ENCODE data around the gene CBARP.
"Not testable (repeated sequence)": the region's sequence is repeated elsewhere in the genome, so short reads cannot be mapped to it uniquely, and the experiment has no call there.

Gene CBARP

GRCh38 chr19:1205114-1206099, 32.4 kb downstream of the CBARP start, which contains the start of gene STK11:
Gene STK11 (plus strand): TSS chr19:1205778. CDS start chr19:1206914, 1,136 bp downstream.
- peak within 1 kb of the TSS; percentile 82 for H3K27ac ChIP-seq
- TF ChIP-seq ZFX (IDR thresholded peaks at IDR 0.05; ENCODE audit: borderline replicate concordance) (no peak), CTCF (IDR thresholded peaks at IDR 0.05) (no peak)

GRCh38 chr19:1200614-1201013, 37.2 kb downstream of the CBARP start:
- not testable (repeated sequence) for H3K27ac ChIP-seq

DNA sequence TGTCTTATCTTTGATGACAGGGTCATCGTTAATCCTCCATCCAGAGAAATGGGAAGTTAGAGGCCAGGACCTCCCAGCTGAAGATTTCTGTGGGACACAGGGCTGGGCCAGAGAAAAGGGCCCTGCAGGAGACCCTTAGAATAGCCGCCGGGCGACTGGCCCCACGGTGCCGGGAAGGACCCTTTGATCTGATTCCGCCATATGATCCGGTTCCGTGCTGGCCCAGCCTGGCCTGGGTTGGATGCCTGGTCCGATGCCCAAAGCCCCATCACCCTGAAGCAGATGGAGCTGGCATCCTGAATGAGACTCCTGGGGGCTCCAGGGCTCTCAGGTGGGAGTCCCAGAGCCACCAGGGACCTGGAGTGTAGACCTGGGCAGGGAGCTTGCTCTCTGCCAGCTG, 38.3 kb downstream of the CBARP start:
- TF ChIP-seq ZFX (IDR thresholded peaks at IDR 0.05; ENCODE audit: borderline replicate concordance) (no peak), CTCF (IDR thresholded peaks at IDR 0.05) (no peak)
- H3K27ac ChIP-seq, result no peak overlapping the region

- no peak overlapping the region for H3K27ac ChIP-seq
- TF ChIP-seq ZFX (IDR thresholded peaks at IDR 0.05; ENCODE audit: borderline replicate concordance) (no peak), CTCF (IDR thresholded peaks at IDR 0.05) (no peak)
These were observed 48.4 kb downstream of the CBARP start for GRCh38 chr19:1189419-1189818.

DNA sequence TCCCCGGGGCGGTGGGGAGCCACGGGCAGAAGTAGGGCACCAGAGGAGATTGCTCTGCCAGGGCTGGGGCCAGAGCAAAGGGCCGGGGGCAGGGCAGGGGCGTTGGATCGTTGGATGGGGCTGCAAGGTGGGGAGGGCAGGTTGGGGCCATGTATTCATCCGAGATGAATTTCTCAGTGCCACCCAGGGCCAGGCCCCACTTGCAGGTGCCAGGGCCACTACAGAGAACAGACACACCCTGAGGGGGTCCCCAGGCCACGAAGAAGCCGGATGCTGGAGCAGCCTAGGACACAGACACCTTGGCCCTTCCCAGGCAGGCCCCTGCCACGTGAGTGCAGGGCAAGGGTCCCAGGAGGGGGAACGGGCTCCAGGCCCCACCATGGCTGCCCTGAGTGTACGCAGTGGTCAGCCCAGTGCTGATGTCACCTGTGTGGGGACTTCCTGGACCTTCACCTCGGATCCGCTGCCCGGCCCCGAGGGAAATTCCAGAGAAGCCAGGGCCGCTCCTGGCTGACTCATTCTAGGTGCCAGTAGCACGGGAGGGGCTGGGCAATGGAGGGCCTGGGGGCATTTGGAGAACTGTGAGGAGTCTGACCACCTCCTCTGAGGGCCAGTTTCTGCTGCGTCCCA, 54.1 kb downstream of the CBARP start:
- no peak overlapping the region for H3K27ac ChIP-seq

DNA sequence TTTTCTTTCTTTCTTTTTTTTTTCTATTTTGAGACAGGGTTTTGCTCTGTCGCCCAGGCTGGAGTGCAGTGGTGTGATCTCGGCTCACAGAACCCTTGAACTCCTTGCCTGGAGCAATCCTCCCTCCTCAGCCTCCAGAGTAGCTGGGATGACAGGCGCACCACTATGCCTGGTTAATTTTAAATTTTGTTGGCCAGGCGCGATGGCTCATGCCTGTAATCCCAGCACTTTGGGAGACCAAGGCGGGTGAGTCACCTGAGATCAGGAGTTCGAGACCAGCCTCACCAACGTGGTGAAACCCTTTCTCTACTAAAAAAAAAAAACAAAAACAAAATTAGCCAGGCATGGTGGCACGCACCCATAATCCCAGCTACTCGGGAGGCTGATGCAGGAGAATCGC, 55.1 kb downstream of the CBARP start:
- TF ChIP-seq CTCF (IDR thresholded peaks at IDR 0.05), result no peak
- no peak for TF ChIP-seq ZFX (IDR thresholded peaks at IDR 0.05; ENCODE audit: borderline replicate concordance)
- H3K27ac ChIP-seq, result peak overlapping the region; percentile 63

More for the DNA sequence above, 54.1 kb downstream of the CBARP start:
- TF ChIP-seq ZFX (IDR thresholded peaks at IDR 0.05; ENCODE audit: borderline replicate concordance) (no peak), CTCF (IDR thresholded peaks at IDR 0.05) (no peak)

- peak overlapping the region; percentile 63 for H3K27ac ChIP-seq
- no peak for TF ChIP-seq CTCF (IDR thresholded peaks at IDR 0.05)
These were observed 55.7 kb downstream of the CBARP start for GRCh38 chr19:1182068-1182467.
